ENCODE results near the gene SLC36A2.

SLC36A2 gene

DNA sequence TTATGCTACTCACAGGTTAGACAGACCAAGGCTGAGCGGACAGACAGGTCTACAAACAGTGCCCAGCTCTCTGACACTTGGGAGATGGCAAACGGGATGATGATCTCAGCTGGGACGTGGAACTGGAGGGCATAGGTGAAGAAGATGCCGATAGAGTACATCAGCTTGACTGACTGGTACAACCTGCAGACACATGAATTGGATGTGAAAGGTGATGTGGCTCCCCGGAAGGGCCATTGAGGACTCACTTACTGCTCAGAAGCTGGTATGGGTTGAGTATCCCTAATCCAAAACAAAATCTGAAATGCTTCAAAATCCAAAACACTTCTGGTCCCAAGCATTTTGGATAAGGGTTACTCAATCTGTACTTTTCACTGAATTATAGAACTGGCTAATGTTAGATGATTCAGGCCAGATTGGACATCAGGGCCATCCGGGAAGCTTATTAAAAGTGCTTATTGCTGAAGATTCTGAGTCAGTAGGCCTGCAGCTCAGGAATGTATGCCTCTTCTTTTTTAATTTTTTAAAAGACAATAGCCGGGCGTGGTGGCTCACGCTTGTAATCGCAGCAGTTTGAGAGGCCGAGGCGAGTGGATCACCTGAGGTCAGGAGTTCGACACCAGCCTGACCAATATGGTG lies 66.2 kb downstream of the SLC36A2 start:
- Mint-ChIP-seq H3K9me3 (no peaks in the 10 kb centered on the region), H3K4me1 (no peaks in the 10 kb centered on the region), H3K27me3 (no peaks in the 10 kb centered on the region), H3K4me3 (no peak overlapping the region), H3K36me3 (peaks cover 18% of the 10 kb centered on the region), H3K27ac (no peak overlapping the region)
- no peak for ATAC-seq

DNA sequence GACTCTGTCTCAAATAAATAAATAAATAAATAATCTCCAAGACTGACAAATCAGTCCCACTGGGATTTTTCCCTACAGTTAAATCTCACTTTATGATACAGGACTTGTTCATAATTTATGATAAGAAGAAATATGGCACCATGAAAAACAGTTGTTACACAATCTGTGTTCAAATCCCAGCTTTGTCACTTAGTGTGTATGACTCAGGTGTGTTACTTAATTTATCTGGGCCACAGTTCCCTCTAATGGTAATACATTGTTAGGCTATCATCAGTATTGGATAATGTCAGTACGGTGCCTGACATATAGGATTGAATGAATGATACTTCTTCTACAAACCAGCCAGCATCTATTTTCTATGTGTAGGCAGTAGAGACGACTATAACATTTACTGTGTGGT lies 66.9 kb downstream of the SLC36A2 start:
- Mint-ChIP-seq H3K36me3 (peaks cover 18% of the 10 kb centered on the region), H3K9me3 (no peaks in the 10 kb centered on the region)
- ATAC-seq, result no peak

DNA sequence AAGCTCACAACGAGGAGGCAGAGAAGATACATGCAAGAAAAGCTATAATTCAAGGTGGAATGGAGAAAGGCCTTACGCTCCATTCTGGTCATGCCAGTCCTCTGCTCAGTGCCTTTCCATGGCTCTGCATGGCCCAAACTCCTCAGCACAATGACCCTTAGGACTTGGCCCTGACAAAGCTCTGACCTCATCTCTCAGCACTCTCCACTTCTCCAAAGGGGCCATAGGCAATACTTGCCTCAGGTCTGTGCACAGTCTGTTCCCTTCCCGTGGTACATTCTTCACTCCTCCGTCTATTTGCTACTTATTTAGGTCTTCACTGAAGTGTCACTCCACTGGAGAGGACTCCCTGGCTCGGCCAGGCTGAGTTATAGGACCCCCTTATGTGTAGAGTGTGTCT lies 68.5 kb downstream of the SLC36A2 start:
- no peaks in the 10 kb centered on the region for H3K9me3 Mint-ChIP-seq
- no peak overlapping the region for H3K4me3 Mint-ChIP-seq
- H3K27me3 Mint-ChIP-seq, result no peaks in the 10 kb centered on the region
- peaks cover 18% of the 10 kb centered on the region for H3K36me3 Mint-ChIP-seq
- ATAC-seq, result no peak
- H3K4me1 Mint-ChIP-seq, result no peaks in the 10 kb centered on the region
- no peak overlapping the region for H3K27ac Mint-ChIP-seq

More for the DNA sequence above, 66.9 kb downstream of the SLC36A2 start:
- no peak overlapping the region for H3K4me3 Mint-ChIP-seq
- no peaks in the 10 kb centered on the region for H3K4me1 Mint-ChIP-seq
- no peak overlapping the region for H3K27ac Mint-ChIP-seq
- no peaks in the 10 kb centered on the region for H3K27me3 Mint-ChIP-seq

DNA sequence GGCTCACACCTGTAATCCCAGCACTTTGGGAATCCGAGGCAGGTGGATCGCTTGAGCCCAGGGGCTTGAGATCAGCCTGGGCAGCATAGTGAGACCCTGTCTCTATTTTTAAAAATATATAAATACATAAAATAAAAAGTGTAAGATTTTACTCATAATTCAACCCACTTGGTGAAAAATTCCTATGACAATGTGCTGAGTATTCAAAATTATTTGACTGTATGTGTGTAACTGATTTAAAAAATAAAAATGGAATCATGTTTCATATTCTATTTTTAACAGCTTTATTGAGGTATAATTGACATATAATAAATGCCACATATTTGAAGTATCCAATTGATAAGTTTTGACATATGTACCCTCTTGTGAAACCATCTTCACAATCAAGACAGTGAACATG lies 71.6 kb downstream of the SLC36A2 start:
- no peaks in the 10 kb centered on the region for H3K27me3 Mint-ChIP-seq
- ATAC-seq, result no peak
- no peaks in the 10 kb centered on the region for H3K9me3 Mint-ChIP-seq
- H3K4me1 Mint-ChIP-seq, result no peaks in the 10 kb centered on the region
- no peak overlapping the region for H3K27ac Mint-ChIP-seq
- H3K36me3 Mint-ChIP-seq, result peaks cover 18% of the 10 kb centered on the region
- H3K4me3 Mint-ChIP-seq, result no peak overlapping the region

DNA sequence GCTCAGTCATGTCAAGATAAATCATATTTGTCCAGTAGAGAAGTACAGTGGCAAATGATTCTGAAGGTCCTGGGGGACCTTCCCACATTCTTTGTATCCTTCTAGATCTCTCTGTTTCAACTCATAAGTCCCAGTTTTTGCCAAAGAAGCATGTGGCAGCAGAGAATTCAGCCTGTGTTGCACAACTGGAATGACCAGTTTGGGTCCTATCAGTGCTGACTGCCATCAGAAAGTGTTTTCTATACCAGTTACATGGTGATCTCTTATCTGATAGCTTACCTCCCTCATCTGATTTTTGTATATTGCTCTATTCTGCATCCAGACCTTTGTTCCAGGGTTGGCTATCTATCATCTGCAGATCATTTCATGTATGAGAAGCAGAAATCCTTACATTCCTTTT lies 72.7 kb downstream of the SLC36A2 start:
- Mint-ChIP-seq H3K27me3 (no peaks in the 10 kb centered on the region), H3K27ac (no peak overlapping the region), H3K36me3 (peaks cover 14% of the 10 kb centered on the region), H3K4me1 (no peaks in the 10 kb centered on the region), H3K4me3 (no peak overlapping the region), H3K9me3 (no peaks in the 10 kb centered on the region)
- ATAC-seq, result no peak

DNA sequence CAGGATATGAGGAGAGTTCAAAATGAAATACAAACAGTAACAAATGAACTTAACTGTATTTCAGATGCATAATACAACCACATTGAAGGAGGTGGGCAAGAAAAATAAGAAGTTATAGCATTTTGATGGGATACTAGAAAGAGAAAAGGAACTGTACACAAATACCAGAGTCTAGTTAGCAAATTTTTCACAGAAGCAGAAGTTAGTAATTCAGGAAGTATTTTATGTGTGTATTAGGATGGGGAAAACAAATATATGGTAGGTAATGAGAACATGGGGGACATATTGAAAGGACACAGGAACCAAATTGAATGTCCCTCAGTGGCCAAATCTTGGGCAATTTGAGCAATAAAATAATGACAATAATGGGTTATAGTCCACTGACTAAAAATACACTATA lies 76.0 kb downstream of the SLC36A2 start:
- H3K4me1 Mint-ChIP-seq, result no peaks in the 10 kb centered on the region
- H3K36me3 Mint-ChIP-seq, result peaks cover 28% of the 10 kb centered on the region
- no peak overlapping the region for H3K27ac Mint-ChIP-seq
- no peak overlapping the region for H3K4me3 Mint-ChIP-seq
- ATAC-seq, result no peak
- no peaks in the 10 kb centered on the region for H3K27me3 Mint-ChIP-seq
- H3K9me3 Mint-ChIP-seq, result no peaks in the 10 kb centered on the region

DNA sequence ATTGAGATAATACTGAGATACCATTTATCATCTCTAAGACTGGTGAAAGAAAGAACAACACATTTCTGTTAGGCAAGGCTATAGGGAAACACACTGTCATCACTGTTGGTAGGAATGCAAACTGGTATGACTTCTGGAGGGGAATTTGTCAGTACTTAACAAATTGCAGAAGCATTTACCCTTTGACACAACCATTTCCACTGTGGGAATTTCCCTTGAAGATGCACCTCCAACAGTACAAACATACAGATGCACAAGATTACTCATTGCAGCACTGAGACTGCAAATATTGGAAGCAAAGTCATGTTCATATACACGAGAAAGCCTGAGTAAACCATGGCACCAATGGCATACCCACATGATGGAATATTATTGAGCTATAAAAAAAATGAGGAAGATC lies 76.8 kb downstream of the SLC36A2 start:
- H3K27me3 Mint-ChIP-seq, result no peaks in the 10 kb centered on the region

DNA sequence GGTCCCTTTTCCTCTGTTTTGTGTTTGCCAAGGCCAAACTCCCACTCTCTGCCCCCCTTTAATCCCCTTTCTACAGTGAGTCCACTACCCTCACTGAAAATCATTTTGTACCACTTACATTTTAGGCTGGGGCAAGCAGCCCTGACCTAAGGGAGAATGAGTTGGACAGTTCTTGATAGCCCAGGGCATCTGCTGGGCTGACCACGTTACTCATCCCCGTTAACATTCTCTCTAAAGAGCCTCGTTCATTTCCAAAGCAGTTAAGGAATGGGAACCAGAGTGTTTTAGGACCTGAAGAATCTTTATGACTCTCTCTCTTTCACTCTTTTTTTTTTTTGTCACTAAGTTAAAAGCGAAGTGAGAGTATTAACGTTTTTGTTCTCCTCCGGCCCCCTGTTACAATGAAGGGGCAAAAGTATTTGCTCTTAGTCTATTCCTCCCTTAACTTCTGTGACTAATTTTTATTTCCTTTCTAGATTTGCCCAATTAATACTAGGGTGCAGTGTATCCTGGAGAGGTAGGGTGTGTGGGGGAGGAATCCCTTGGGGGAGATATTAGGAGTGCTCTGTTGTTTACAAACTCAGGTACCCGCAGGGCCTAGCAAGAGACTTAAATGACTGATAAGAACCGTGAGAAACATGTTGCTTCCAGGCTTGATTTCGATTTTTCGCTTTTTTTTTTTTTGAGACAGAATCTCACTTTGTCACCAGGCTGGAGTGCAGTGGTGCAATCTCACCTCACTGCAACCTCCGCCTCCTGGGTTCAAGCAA lies 79.7 kb downstream of the SLC36A2 start:
- Mint-ChIP-seq H3K36me3 (peaks cover 65% of the 10 kb centered on the region), H3K27ac (no peak overlapping the region), H3K9me3 (no peaks in the 10 kb centered on the region), H3K27me3 (no peaks in the 10 kb centered on the region), H3K4me1 (peaks cover 25% of the 10 kb centered on the region), H3K4me3 (no peak overlapping the region)
- ATAC-seq, result no peak

More for the DNA sequence above, 76.8 kb downstream of the SLC36A2 start:
- Mint-ChIP-seq H3K9me3 (no peaks in the 10 kb centered on the region), H3K4me3 (no peak overlapping the region), H3K4me1 (no peaks in the 10 kb centered on the region), H3K36me3 (peaks cover 36% of the 10 kb centered on the region), H3K27ac (no peak overlapping the region)
- peak; percentile 95 for ATAC-seq
